Calu3 (cell line): ENCODE data around the gene LOXL1. TPM values are rescaled to one million over a fixed set of nuclear protein-coding genes. Genes with fewer than 3 reads are reported as not detected.

ENCODE experiments used
- BruUV-seq: library from RNA; stranded (reverse); fragments of 400-500 nt; replicated peaks from 2 replicates; lab custom pipeline; 2021; lab: Mats Ljungman, UMichigan
- CTCF ChIA-PET: fragments of 300-600 bp; sonication (Branson Sonifier 250); formaldehyde crosslinking; loops from one replicate; lab custom pipeline; 2022; ENCODE audit warnings: antibody characterized with exemption; lab: Charles Lee
- DNase-seq: peaks from one replicate; pipeline ENCODE4 v3.0.0; 2022
- H3K27ac Mint-ChIP-seq: one replicate; pipeline ENCODE4 v1.8.0; 2022; ENCODE audit warnings: mixed read lengths; ENCODE audit not compliant: unreplicated experiment
- H3K27me3 Mint-ChIP-seq: one replicate; pipeline ENCODE4 v1.8.0; 2022; ENCODE audit warnings: mixed read lengths; ENCODE audit not compliant: unreplicated experiment
- H3K36me3 Mint-ChIP-seq: one replicate; pipeline ENCODE4 v1.8.0; 2022; ENCODE audit warnings: mild to moderate bottlenecking, moderate library complexity, mixed read lengths; ENCODE audit not compliant: insufficient read depth, unreplicated experiment
- H3K4me1 Mint-ChIP-seq: one replicate; pipeline ENCODE4 v1.8.0; 2022; ENCODE audit warnings: mild to moderate bottlenecking, low read depth, mixed read lengths; ENCODE audit not compliant: unreplicated experiment
- H3K4me3 Mint-ChIP-seq: one replicate; pipeline ENCODE4 v1.8.0; 2022; ENCODE audit warnings: mild to moderate bottlenecking, low read depth, moderate library complexity, mixed read lengths; ENCODE audit not compliant: unreplicated experiment
- H3K9me3 Mint-ChIP-seq: one replicate; pipeline ENCODE4 v1.8.0; 2022; ENCODE audit warnings: low read depth, mixed read lengths; ENCODE audit not compliant: unreplicated experiment
- CTCF ChIP-seq: fragments of 200-600 bp; IDR thresholded peaks from one replicate; pipeline ENCODE4 v1.8.0; 2022; ENCODE audit warnings: antibody characterized with exemption; ENCODE audit not compliant: unreplicated experiment
- intact Hi-C: fragments of 100-400 bp; cut with micrococcal nuclease; formaldehyde crosslinking; loops from one replicate; pipeline ENCODE4 v1.10.0; 2022; ENCODE audit not compliant: unreplicated experiment
- total RNA-seq: library from RNA; stranded (reverse); gene quantifications from 2 replicates; pipeline ENCODE4 v1.2.3, GENCODE V29; 2022

The LOXL1 gene
- total RNA-seq, 1 experiment from 2014 or later, result 2.1 TPM

GRCh38 chr15:73965094-73965757, 39.0 kb downstream of the LOXL1 start:
- TF ChIP-seq CTCF, result no peak
- no peak overlapping the region for H3K4me3 Mint-ChIP-seq
- CTCF ChIA-PET, result interaction anchor here (0.6 to 3.7 kb wide), 5 partner anchors 8 to 170 kb away, joined by 3 to 52 read pairs (median 6); no protein-coding TSS in a partner anchor

DNA sequence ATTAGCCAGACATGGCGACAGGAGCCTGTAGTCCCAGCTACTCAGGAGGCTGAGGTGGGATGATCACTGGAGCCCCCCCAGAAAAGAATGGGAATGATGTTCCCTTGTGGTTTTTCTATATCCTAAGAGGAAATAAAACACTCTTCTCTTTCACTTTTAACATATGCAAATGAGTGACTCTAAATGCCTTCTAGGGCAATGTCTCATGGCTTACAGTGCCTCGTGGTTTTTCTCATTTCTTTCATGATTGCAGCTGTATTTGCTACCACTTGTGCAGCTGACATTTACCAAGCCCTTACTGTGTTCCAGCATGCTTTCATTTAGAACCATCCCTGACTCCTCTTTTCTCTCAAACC, 39.5 kb downstream of the LOXL1 start:
- CTCF ChIA-PET, result interaction anchor here (0.6 to 3.7 kb wide), 5 partner anchors 9 to 170 kb away, joined by 3 to 52 read pairs (median 6); no protein-coding TSS in a partner anchor
- no peak overlapping the region for H3K4me3 Mint-ChIP-seq
- peaks cover 20% of the 10 kb centered on the region for H3K4me1 Mint-ChIP-seq
- H3K27me3 Mint-ChIP-seq, result no peaks in the 10 kb centered on the region
- H3K36me3 Mint-ChIP-seq, result peaks cover 7% of the 10 kb centered on the region
- DNase-seq, result no peak
- intact Hi-C loops, result no loop called here
- no TSS peak for BruUV-seq
- H3K27ac Mint-ChIP-seq, result no peak overlapping the region
- no peak for TF ChIP-seq CTCF
- no peaks in the 10 kb centered on the region for H3K9me3 Mint-ChIP-seq

More at GRCh38 chr15:73965094-73965757, 39.0 kb downstream of the LOXL1 start:
- Mint-ChIP-seq H3K9me3 (no peaks in the 10 kb centered on the region), H3K4me1 (peaks cover 20% of the 10 kb centered on the region), H3K36me3 (peaks cover 7% of the 10 kb centered on the region), H3K27me3 (no peaks in the 10 kb centered on the region), H3K27ac (peak overlapping the region; percentile 19)
- BruUV-seq, result no TSS peak
- intact Hi-C loops, result no loop called here
- no peak for DNase-seq

- CTCF ChIA-PET, result no interaction called here
- no peaks in the 10 kb centered on the region for H3K9me3 Mint-ChIP-seq
- DNase-seq, result no peak
- H3K27me3 Mint-ChIP-seq, result no peaks in the 10 kb centered on the region
- H3K4me3 Mint-ChIP-seq, result no peak overlapping the region
- peaks cover 35% of the 10 kb centered on the region for H3K4me1 Mint-ChIP-seq
- TF ChIP-seq CTCF, result no peak
- peaks cover 7% of the 10 kb centered on the region for H3K36me3 Mint-ChIP-seq
- H3K27ac Mint-ChIP-seq, result no peak overlapping the region
- intact Hi-C loops, result no loop called here
- BruUV-seq, result no TSS peak
These were observed 42.2 kb downstream of the LOXL1 start for GRCh38 chr15:73968461-73968860.

DNA sequence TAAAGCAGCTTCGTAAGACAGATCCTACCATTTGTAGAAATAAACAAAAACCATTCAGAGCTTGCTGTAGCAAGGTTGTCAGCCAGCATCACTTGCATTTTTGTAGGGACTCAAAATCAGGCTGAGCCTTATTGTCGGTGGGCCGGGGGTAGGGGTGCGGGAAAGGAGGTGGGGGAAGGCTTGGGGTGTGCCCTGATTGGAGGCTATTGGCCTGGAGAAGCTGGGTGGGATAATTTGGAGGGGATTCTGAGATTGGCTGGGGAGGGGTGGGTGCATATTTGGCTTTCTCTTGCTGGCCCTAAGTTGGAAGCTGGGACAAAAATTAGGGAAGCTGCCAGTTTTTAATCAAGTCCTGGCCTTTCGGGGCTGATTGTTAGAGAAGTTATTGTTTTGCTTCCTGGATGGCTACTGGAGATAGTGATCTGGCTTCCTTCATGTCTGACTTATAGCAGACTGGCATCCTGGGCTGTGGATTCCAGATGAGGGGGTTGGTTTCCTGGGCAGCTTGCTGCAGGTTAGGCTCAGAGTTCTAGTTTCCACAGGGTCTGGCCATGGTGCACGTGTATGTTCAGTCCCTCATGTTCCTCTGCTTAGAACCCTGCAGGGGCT, 43.0 kb downstream of the LOXL1 start:
- intact Hi-C loops, result no loop called here
- no peak overlapping the region for H3K4me3 Mint-ChIP-seq
- no TSS peak for BruUV-seq
- no peak for TF ChIP-seq CTCF
- H3K9me3 Mint-ChIP-seq, result no peaks in the 10 kb centered on the region
- CTCF ChIA-PET, result interaction anchor here (0.6 to 1.1 kb wide), 2 partner anchors 338 to 512 kb away, joined by 3 read pairs; no protein-coding TSS in a partner anchor
- no peak overlapping the region for H3K27ac Mint-ChIP-seq
- DNase-seq, result no peak
- no peaks in the 10 kb centered on the region for H3K27me3 Mint-ChIP-seq
- peaks cover 35% of the 10 kb centered on the region for H3K4me1 Mint-ChIP-seq
- H3K36me3 Mint-ChIP-seq, result peaks cover 7% of the 10 kb centered on the region
